Measurements from ENCODE around the gene NHEJ1. TPM values are rescaled to one million over a fixed set of nuclear protein-coding genes. Genes with fewer than 3 reads are reported as not detected.
A peak's percentile ranks its signal among the peaks of the same experiment; 100 is the strongest.

Gene NHEJ1
- total and polyA plus RNA-seq, 2 of the 13 experiments (the other 11 are each of a cell fraction or from before 2014, with no cell fraction given): 30.0 to 30.7 TPM

DNA sequence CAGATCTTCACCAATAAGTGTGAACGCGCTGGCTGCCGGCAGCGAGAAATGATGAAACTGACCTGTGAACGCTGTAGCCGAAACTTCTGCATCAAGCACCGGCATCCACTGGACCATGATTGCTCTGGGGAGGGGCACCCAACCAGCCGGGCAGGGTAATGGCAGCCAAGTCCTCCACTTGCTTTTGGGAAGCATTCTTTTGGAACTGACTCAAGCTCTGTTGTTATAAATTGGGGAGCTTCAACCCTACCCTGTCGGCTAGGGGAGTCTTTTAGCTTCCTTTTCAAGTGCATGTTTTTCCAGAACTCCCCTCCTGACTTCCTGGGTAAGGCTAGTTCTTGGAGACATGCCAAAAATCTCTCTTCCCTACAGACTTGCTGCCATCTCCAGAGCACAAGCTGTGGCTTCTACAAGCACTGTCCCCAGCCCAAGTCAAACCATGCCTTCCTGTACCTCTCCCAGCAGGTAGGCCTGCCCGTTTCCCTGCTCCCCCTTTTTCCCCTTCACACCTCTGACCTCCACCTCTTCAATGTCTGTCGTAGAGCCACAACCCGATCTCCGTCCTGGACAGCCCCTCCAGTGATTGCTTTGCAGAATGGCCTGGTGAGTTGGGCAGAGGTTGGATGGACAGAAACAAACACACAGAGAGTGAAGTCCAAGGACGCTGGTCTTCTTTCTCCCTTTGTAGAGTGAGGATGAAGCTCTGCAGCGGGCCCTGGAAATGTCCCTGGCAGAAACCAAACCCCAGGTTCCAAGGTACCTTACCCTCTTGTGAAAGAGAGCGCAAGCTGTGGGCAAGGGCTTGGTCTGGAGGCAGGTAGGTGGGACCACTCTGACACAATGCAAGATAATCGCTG, 47.5 kb upstream of the NHEJ1 start (continued):
- TF ChIP-seq, protein P1, sequence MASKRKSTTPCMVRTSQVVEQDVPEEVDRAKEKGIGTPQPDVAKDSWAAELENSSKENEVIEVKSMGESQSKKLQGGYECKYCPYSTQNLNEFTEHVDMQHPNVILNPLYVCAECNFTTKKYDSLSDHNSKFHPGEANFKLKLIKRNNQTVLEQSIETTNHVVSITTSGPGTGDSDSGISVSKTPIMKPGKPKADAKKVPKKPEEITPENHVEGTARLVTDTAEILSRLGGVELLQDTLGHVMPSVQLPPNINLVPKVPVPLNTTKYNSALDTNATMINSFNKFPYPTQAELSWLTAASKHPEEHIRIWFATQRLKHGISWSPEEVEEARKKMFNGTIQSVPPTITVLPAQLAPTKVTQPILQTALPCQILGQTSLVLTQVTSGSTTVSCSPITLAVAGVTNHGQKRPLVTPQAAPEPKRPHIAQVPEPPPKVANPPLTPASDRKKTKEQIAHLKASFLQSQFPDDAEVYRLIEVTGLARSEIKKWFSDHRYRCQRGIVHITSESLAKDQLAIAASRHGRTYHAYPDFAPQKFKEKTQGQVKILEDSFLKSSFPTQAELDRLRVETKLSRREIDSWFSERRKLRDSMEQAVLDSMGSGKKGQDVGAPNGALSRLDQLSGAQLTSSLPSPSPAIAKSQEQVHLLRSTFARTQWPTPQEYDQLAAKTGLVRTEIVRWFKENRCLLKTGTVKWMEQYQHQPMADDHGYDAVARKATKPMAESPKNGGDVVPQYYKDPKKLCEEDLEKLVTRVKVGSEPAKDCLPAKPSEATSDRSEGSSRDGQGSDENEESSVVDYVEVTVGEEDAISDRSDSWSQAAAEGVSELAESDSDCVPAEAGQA (IDR thresholded peaks at IDR 0.05; ENCODE audit: low read depth): no peak
- TF ChIP-seq, protein P1 (CRISPR knock-in tag; IDR thresholded peaks at IDR 0.05; ENCODE audit: borderline replicate concordance): no peak
- TF ChIP-seq, protein P2, sequence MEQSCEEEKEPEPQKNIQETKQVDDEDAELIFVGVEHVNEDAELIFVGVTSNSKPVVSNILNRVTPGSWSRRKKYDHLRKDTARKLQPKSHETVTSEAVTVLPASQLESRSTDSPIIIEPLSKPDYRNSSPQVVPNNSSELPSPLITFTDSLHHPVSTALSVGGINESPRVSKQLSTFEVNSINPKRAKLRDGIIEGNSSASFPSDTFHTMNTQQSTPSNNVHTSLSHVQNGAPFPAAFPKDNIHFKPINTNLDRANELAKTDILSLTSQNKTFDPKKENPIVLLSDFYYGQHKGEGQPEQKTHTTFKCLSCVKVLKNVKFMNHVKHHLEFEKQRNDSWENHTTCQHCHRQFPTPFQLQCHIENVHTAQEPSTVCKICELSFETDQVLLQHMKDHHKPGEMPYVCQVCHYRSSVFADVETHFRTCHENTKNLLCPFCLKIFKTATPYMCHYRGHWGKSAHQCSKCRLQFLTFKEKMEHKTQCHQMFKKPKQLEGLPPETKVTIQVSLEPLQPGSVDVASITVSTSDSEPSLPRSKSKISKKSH (CRISPR knock-in tag; IDR thresholded peaks at IDR 0.05; ENCODE audit: borderline replicate concordance): no peak
- TF ChIP-seq ZBTB7A (CRISPR knock-in tag; IDR thresholded peaks at IDR 0.05): peak; percentile 93
- no peak for TF ChIP-seq ZNF549 (CRISPR knock-in tag; IDR thresholded peaks at IDR 0.05)
- TF ChIP-seq SIN3A (IDR thresholded peaks at IDR 0.05; ENCODE audit: borderline replicate concordance, low read depth, low read length): peak; percentile 44; the same call in 1 of the 2 replicates
- no peak for TF ChIP-seq ZNF496 (CRISPR knock-in tag; IDR thresholded peaks at IDR 0.05; ENCODE audit: insufficient replicate concordance)
- TF ChIP-seq, protein P3, sequence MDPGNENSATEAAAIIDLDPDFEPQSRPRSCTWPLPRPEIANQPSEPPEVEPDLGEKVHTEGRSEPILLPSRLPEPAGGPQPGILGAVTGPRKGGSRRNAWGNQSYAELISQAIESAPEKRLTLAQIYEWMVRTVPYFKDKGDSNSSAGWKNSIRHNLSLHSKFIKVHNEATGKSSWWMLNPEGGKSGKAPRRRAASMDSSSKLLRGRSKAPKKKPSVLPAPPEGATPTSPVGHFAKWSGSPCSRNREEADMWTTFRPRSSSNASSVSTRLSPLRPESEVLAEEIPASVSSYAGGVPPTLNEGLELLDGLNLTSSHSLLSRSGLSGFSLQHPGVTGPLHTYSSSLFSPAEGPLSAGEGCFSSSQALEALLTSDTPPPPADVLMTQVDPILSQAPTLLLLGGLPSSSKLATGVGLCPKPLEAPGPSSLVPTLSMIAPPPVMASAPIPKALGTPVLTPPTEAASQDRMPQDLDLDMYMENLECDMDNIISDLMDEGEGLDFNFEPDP (CRISPR knock-in tag; conservative IDR thresholded peaks at IDR 0.05): no peak
- no peak for TF ChIP-seq ZNF572 (CRISPR knock-in tag; IDR thresholded peaks at IDR 0.05)
- TF ChIP-seq ZNF564 (CRISPR knock-in tag; IDR thresholded peaks at IDR 0.05): no peak
- TF ChIP-seq, protein P4, sequence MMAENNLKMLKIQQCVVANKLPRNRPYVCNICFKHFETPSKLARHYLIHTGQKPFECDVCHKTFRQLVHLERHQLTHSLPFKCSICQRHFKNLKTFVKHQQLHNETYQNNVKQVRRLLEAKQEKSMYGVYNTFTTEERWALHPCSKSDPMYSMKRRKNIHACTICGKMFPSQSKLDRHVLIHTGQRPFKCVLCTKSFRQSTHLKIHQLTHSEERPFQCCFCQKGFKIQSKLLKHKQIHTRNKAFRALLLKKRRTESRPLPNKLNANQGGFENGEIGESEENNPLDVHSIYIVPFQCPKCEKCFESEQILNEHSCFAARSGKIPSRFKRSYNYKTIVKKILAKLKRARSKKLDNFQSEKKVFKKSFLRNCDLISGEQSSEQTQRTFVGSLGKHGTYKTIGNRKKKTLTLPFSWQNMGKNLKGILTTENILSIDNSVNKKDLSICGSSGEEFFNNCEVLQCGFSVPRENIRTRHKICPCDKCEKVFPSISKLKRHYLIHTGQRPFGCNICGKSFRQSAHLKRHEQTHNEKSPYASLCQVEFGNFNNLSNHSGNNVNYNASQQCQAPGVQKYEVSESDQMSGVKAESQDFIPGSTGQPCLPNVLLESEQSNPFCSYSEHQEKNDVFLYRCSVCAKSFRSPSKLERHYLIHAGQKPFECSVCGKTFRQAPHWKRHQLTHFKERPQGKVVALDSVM (CRISPR knock-in tag; IDR thresholded peaks at IDR 0.05): no peak
- no peak for TF ChIP-seq U2AF2 (IDR thresholded peaks at IDR 0.05; ENCODE audit: low read depth, low read length)
- TF ChIP-seq, protein P5, sequence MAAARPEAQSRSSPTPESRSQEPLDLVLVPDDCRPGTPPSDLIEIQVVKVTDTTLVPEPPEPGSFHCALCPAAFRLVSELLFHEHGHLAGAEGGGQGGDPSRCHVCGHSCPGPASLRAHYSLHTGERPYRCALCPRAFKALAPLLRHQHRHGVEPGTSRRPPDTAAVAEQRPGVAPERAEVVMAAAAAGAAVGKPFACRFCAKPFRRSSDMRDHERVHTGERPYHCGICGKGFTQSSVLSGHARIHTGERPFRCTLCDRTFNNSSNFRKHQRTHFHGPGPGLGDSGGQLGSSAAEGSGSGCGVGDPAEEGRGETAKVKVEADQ (CRISPR knock-in tag; IDR thresholded peaks at IDR 0.05; ENCODE audit: borderline replicate concordance): peak; percentile 65; the same call in 1 of the 2 replicates
- TF ChIP-seq ZNF660 (CRISPR knock-in tag; IDR thresholded peaks at IDR 0.05; ENCODE audit: borderline replicate concordance, low read depth): no peak

All from HepG2 (cell line).